HG02938 (cell line): Measurements from ENCODE around the gene STK32B.

Experiments used
- ATAC-seq: cut with Tn5 transposase; IDR thresholded peaks from one replicate; pipeline ENCODE4 v1.9.1; 2021; ENCODE audit warnings: mild to moderate bottlenecking, moderate library complexity; ENCODE audit not compliant: unreplicated experiment

STK32B gene

DNA sequence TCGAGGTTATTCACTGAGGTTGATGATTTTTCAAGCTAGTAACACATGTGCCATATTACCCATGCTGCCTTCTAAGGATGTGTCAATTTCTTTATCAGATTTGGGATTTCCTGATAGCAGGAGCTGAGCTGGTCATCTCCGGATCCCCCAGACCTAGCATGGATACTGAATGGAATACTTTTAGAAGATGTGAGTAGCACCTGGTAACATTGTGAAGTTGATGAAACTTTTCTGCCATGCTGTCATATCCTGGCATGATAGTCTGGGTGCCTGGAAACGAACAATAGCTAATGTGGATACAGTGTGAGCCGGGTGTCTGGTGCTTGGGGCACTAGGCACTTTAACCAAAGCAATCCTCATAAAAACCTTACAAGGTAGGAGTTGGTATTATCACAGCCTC is 21.1 kb upstream of the STK32B start:
- ATAC-seq, result no peak

DNA sequence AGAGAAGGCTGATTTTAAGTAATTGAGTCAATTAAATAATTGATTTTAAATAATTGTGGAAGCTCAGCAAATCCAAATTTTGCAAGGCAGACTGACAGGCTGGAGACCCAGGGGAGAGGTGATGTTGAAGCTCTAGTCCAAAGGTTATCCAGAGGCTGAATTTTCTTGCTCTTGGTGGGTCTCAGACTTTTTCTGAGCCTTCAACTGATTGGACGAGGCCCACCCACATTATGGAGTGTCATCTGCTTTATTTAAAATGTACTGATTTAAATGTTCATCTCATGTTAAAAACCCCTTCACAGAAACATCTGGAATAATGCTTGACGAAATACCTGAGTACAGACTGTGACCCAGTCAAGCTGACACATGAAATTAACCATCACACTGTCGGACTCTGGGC is 20.4 kb upstream of the STK32B start:
- ATAC-seq, result no peak

DNA sequence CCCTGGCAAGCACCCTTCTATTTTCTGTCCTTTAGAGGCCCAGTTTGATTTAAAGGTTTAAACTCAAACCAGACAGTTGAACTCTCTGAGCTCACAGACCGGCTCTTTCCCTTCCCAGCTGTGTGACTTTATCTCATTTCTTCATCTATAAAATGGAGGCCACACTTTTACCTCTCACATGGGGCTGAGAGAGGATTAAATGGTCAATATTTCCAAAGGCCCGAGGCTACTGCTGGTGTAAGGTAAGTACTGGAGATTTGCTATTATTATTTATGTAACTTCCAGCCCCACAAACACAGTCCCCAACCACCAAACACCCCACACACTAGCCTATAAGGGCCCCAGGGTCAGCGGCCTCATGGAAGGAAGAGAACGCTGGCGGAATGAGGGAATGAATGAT is 18.5 kb upstream of the STK32B start:
- no peak for ATAC-seq

DNA sequence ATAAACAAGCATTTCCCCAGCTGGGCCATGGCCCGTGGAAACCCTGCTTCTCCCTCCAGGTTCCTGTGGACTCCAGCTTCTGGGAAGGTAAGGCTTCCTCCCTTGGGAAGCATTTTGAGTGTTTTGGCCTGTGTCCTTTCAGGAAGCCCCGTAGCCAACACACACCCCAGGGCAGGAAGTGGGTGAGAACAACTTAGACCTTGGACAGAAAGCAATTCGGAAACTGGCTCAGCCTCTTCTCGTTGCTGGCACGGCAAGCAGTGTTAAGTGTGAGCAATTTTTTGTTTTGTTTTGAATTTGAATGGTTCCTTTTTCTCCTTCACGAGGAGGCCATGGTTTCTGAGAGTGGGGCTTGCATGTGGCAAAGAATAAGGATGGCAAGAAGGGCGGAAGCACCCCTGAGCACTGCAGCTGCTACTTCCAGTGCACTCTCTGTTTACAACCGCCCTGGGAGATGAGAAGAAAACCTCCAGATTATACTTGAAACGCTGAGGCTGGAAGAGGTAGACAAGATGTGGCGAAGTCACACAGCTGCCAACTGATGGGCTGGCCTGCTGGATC is 17.9 kb upstream of the STK32B start:
- ATAC-seq, result no peak

DNA sequence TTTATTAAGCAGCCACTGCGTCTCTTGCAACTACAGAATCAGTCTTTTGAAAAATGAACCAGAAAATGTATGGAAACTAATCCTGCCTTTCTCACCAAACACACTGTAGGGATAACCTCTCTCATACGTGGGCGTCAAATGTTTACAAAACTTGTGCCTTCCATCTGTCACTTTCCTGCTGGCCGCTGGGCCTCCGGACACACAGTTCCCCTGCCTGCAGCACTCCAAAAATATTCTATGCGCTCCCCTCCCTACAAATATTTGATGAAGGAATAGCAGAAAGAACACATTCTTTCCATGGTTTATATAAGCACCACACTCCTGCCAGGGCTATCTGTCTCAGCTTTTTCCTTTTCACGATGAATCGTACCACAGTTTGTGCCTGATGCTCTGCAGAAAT is 17.1 kb upstream of the STK32B start:
- ATAC-seq, result no peak

DNA sequence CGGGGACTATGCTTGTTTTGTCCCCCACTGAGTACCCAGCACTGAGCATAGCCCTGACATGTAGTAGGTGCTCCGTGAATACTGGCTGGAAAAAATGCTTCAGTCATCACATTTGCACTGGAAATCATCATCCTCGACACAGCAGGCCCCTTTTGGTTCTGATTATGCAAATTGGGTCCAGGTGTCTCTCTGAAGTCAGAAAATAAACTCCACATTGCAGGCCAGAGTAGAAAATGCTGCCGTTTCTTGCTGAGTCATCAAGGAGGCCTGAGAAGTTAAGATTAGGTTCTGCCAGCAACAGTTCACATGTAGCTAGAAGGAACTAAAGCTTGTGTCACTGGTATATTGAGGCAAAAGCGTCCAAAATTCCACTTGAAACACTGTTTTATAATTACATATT is 15.0 kb upstream of the STK32B start:
- ATAC-seq, result no peak

DNA sequence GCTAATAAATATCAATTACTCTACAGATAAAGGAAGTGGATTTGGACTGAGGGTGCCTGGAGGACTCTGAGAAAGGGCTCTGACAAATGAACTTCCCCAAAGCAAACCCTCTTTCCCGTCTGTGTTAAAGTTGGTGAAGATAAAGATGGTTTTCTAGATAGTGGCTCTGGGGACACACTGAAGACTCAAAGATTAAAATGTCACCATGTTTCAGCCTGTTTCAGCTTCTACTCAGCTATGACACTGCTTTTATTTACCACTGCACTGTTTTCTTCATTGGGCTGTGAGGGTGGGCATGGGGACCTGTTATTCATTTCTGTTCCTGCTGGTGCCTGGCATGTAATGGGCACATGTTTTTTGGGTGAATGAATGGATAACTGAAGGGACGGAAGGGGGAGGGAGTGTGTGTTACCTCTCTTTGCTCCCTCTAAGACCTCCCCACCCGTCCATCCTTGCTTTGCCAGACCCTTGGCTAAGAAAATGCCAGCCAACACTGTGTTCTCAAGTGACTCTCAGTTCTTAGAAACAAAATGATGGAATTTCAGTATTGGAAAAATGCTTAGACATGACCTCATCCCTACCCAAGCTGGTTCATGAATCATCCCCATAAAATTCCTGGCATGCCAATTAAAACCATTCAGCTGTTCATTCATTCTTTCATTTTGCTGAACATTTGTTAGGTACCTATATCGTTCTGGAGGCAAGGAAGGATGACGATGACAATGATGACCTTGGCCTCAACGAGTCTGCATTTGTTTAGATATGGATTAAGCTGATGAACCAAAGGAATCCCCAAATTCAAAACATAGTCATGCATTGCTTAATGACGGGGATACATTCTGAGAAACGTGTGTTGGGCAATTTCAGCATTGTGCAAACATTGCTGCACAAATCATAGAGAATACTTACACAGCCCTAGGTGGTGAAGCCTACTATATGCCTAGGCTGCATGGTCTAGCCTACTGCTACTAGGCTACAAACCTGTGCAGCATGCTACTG is 13.4 kb upstream of the STK32B start:
- ATAC-seq, result no peak

DNA sequence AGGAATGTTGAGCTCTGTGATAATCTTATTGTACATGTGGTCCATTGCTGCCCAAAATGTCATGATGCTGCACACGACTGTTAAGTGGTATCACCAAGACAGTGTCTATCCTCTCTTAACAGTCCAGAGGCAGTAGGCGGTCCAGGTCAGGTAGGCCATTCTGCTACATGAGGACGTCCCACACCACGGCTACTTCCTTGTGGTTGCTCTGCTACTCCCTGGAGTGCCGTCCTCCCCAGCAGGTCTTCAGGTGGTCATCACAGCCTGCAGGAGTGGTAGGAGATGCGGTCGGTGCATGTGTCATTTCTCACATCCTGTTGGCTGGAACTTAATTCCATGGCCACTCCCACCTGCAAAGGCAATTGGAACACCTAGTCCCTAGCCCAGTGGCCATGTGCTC is 11.5 kb upstream of the STK32B start:
- no peak for ATAC-seq

DNA sequence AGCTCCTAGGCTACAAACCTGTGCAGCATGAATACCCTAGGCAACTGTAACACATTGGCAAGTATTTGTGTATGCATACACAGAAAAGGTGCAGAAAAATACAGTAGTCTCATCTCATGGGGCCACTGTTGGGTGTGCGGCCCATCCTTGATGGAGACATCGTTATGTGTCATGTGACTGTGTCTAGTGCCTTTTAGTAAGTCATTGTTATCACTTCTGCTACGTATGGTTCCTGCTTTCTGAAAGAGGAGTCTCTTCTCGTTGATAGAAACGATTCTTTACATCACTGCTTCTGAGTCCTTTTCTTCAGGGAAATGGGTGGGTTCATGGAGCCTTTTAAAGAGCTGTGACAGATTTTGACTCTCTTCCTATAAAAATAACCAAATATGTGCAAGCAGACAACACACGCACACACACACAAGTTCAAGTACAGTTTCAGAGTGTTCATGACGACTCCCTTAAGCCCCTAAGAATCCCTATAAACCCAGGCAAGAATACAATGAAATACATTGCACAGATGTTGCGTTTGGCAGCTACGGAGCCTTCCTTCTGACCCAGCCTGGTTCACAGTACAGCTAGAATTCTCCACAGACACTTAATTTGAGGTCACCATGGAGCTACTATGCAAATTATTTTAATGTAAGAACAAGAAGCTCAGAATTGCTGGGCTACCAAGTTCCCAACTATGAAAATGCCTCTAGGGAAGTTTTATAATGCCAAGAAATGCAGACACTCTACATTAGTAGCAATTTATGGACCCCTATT is 10.2 kb upstream of the STK32B start:
- no peak for ATAC-seq

DNA sequence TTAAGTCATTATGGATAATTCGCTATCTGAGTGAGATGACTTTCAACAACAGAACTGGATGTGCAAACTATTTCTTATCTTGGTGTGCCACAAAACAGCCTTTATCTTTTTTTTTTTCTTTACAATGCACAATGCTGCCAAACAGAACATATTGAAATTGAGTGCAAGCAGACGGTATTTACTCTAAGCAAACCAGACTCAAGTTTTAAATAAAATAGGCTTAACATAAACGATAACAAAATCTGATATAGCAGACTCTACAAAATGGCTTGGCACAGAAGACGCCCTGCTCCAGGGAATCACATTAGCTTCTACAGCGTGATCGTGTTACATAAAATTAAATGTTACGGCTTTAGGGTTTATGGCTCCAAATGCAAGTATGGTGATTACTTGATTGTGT is 9.6 kb upstream of the STK32B start:
- ATAC-seq, result no peak

DNA sequence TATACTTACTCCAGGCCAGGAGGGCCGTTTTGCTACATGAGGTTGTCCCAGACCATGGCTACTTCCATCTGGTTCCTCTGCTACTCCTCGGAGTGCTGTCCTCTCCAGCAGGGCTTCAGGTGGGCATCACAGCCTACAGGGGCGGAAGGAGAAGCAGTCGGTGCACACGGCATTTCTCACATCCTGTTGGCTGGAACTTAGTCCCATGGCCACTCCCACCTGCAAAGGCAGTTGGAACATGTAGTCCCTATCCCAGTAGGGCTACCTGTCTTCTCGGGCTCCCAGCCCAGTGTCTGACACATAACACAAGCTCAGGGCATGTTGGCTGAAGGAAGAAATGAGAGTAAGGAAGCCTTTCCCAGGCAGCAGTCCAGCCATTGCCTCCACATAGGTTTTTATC is 7.7 kb upstream of the STK32B start:
- no peak for ATAC-seq

DNA sequence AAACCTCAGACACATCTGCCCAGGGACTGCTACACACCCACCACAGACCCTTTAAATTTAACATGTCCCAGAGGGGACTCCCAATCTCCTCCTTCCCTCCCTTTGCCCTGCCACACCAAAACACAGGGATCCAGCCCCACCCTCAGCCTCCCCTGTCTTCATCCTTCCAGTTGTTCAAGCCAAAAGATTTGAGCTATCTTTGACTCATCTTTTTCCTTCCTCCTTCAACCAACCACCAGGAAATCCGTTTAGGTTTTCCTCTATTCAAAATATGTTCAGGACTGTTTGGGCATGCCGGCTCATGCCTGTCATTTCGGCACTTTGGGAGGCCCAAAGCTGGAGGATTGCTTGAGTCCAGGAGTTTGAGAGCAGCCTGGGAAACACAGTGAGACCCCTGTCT is 6.9 kb upstream of the STK32B start:
- ATAC-seq, result no peak

DNA sequence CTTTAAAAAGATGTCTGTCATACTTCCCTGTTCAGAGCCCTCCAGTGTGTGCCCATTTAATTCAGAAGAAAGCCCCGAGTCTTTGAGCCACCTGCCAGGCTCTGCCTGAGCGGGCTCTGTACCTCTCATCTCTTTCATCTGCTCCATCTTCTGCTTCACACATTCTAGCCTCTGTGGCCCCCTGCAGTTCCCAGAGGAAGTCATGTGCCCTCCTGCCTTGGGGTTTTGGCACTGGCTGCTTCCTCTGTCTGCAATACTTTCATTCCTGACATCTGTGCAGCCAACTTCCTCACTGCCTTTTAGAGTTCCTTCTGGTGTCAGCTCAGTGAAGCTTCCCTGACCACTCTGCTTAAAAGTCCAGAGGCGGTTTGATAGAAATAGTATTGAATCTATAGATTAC is 6.2 kb upstream of the STK32B start:
- ATAC-seq, result no peak

DNA sequence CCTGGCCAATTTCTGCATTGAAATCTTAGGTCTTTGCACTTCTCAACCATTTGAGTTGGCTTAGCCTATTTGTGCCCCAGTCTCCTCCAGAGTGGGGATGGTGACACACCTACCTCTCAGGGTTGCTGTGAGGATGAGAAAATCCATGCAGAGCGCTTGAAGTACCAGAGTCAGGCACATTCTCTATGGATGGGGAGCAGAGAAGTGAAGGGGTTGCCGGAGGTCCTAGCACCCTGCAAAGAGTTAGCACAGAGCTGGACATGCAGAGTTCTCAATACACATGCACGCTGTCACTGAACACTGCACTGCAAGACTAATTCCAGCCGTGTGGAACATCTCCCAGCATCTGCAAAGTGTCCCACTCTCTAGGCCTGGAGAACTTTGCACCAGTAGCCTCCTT is 2.6 kb upstream of the STK32B start:
- ATAC-seq, result no peak

DNA sequence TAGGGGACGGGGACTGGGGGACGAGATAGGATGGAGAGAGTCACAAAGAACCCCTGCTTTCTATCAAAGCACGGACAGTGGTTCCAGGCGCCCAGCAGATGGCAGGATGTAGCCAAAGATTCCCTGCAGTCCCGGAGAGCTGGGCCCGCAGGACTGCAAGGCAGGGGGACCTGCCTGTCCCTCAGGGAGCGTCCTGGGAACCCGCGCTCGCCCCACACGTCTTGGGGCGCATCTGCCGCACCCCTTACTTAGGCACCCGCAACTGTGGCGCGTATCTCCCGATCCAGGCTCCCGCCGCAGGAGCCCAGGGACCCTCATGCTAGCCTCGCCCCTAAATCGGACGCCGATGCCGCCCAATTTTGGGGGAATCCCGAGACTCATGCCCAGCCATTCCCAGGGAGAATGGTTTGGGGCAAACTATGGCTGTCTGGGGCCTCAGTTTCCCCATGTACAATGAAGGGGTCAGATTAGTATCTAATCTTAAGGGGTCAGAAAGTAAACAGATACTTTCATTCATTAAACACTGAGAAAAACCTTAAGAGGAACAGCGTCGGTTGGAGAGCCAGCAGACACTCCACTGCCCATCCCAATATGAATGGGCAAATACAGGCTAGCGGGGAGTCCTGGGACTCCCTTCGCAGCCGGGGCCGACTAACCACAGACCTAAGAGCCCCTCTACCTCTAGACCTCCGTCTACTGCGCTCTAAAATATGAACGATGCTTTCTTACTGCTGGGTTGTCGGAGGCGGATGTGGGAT is 581 bp upstream of the STK32B start:
- no peak for ATAC-seq

DNA sequence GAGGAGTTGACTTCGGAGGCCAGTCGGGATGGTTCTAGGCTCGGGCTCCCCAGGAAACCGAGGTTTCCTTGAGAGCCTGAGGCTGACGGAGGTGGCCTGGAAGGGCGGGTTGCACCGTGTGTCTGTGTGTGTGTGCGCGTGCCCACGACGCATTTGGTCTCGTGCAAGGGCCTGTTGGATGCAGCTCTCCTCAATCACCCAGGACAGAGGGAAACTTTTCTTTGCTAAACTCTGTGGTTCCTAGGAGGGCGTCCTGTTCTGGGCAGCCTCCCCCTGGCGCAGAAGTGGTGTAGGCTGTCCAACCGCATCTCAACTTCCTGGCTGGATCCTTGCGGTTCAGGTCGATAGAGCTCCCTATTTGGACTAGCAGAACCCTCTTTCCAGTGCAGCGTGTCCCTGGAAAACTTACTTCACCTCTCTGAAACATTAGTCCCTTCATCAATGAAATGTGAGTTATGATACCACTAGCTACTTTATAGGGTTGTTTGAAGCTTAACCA is 973 bp downstream of the STK32B start:
- ATAC-seq, result no peak

DNA sequence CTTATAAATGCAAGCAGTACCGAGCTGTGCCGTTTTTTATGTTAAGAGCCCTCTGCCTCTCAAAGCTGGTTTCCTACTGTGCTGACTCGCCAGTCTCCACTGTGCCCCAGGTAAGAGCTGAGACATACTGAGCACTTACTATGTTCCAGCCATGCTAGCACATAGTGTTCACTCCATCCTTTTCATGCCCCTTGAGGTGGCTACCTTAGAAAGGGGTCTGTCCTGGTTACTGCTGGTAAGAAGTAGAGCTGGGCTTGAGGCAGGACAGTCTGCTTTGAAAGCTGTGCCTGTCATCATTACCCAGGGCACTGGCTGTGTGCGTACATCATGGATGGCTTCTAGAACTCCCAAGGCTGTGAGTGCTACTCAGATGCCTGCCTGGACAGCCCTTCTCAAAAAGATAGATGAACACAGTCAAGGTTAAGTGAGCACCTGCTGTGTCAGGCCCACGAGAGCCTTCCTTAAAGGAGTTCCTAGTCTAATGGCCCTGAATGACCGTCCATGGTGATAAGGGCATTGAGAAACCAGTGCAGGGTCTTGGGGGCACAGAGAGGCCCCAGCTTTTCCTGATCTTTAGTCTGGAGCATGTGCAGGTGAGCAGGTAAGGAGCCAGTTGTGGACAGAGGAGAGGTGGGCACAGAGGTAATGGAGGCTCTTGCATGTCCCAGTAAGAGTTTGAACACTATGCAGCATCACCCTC is 1.6 kb downstream of the STK32B start:
- no peak for ATAC-seq

DNA sequence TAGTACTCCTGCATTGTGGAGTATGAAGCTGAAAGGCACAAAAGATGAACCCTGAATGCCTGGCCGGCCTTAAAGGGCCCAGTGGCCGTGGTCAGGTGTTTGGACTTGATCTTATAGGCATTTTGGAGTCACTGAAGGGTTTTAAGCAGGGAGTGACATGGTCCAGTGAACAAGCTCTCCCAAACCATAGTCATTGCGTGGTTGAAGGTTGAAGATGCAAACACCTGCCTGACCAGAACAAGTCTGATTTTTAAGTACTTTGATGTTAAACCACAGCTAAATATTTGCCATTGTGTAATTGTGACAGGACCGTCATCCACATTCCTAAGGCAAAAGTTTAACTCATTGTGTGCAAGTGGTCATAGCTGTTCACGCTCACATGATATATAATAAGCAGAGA is 3.3 kb downstream of the STK32B start:
- no peak for ATAC-seq

DNA sequence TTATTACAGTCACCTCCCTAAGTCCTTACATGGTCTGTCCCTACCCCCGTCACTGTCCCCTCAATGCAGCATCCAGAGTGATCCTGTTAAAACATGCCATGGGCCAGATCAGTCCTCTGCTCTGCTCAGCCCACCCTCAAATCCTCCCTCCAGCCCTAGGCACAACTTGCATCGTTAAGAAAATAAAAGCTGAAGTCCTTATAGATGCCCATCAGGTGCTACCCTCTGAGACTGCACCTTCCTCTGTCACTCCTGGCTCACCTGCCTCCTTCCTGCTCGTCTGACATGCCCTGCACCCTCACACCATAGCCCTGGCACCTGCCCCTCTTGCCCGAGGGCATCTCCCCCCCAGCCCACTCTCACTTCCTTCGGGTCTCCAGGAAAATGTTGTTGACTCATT is 4.1 kb downstream of the STK32B start:
- ATAC-seq, result no peak

DNA sequence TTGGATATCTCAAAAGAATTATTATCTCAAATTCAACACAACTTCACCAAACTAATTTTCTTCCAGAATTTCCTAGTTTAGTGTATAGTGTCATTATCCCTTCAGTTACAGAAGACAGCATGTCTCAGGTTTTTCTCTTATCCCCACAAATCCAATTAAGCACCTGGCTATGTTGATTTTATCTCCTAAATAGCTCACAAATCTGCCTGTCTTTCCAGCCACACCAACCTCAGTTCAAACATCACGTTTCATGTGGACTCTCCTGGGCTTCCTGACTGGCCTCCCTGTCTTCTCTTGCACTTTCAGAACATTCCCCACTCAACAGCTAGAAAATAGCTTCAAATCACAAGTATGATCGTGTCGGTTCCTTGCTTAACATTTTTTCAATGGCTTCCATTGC is 14.8 kb downstream of the STK32B start:
- ATAC-seq, result no peak
